HTR-8/SVneo (cell line): ENCODE results near the gene DPH1.
"Not testable (repeated sequence)": the region's sequence is repeated elsewhere in the genome, so short reads cannot be mapped to it uniquely, and the experiment has no call there.

Experiments
- DNase-seq: peaks from one replicate; pipeline ENCODE4 v3.0.0; 2011; ENCODE audit warnings: low spot score, mixed read lengths; ENCODE audit not compliant: insufficient read length
- FAIRE-seq: peaks from 2 replicates; lab custom pipeline; 2011; peaks lifted over from hg19 to GRCh38; lab: Jason Lieb, UNC

The DPH1 gene

GRCh38 chr17:2029911-2030778, at the start of gene DPH1:
DPH1 (plus strand) TSS chr17:2030153; CDS start chr17:2030170, 17 bp downstream.
- peak; percentile 93 for DNase-seq
- FAIRE-seq: peak; percentile 96

DNA sequence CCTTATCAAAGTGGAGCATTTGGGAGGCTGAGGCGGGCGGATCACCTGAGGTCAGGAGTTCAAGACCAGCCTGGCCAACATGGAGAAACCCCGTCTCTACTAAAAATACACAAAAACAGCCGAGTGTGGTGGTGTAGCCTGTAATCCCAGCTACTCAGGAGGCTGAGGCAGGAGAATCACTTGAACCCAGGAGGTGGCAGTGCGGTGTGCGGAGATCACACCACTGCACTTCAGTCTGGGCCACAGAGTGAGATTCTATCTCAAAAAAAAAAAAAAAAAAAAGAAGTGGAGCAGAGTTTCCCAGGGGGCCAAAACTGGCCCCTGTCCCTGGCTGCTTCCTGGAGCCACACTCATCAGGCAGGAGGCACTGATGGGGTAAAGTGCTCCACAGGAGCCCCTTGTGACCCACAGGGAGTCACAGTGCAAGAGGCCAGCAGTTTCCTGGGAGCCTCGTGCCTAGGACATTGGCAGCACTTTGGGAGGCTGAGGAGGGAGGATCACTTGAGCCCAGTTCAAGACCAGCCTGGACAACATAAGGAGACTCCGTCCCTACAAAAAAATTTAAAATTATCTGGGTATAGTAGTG, 49.2 kb upstream of the DPH1 start:
- FAIRE-seq: no peak
- DNase-seq: no peak

GRCh38 chr17:1982793-1983366, 47.1 kb upstream of the DPH1 start:
- not testable (repeated sequence) for FAIRE-seq, DNase-seq

DNA sequence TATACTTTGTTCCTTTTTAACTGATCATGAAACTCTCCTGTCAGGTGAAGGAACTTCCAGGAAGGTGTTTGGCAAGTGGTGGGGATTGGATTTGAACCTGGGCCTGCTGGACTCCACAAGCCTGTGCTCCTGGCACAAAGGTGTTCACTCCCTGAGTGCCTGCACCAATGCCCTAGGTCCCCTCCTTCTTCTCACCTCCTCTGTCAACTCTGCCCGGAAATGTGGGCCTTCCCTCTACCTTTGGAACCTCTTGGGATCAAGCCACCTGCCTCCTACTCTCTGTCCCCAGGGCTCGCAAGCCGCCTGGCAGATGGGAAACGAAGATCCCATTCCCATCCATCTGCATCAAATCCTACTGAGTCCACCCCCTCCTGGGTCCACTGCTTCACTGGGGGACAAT, 44.9 kb upstream of the DPH1 start:
- DNase-seq (no peak), FAIRE-seq (no peak)

GRCh38 chr17:1985686-1986085, 44.3 kb upstream of the DPH1 start:
- DNase-seq (no peak), FAIRE-seq (no peak)

GRCh38 chr17:1986783-1987451, 43.0 kb upstream of the DPH1 start:
- FAIRE-seq: no peak
- DNase-seq: no peak

DNA sequence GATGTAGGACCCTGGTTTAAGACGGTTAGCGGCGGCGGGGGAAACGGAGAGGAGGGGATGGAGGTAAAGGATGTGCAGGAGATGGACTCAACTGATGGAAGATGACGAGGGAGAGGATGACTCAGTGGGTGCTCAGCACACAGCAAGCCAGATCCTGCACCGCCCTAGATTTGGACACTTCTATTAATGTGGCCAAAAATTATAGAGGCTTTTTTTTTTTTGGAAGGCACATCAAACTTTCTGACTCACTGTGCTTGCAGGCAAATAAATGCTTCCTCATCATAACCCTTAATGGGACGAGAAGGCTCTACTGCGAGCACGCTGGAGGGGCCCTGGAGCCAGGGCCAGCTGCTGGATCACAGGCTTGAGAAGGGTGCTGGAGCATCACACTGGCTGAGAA, 40.8 kb upstream of the DPH1 start:
- DNase-seq (no peak), FAIRE-seq (peak; percentile 69)

DNA sequence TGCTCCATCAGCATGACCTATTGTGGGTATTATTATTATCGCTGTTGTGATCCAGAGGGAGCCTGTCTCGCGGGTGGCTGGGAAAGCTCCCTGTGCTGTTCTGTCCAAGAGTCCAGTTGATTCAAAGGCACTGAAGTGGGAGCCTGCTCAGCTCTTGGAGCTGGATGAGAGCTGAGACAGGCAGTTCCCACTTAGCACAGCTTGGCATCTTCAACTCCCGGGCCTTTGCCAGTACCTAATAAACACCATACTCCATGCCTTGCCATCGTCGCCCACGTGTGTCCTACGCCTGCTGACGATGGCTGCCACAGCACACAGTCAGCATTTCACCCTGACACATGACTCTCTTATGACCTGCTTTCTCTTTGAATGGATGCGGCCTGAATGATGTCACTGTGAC, 37.4 kb upstream of the DPH1 start:
- DNase-seq: no peak
- no peak for FAIRE-seq

- FAIRE-seq (no peak), DNase-seq (no peak)
Observed at GRCh38 chr17:1994707-1995106, 35.2 kb upstream of the DPH1 start.

DNA sequence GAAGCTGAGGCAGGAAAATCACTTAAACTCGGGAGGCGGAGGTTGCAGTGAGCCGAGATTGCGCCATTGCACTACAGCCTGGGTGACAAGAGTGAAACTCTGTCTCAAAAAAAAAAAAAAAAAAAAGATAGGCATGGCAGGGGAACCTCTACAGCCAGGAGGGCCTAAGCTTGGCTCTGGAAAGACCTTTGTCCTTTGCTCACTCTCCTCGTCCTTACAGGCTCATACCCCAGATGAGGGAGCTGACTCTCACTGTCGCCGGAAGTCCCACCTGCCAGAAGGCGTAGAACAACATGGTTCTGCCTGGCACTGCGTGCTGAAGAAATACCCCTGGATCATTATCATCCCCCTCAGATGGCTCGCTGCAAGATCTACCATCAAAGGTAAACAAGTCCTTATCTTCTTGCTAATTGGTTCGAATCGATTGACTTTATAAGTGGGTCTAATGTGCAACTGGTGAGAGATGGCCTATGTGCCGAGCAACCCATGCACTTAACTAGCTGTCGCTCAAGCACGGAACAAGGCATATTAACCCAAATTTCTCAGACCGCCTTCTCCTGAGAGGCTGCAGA, 34.5 kb upstream of the DPH1 start:
- FAIRE-seq (no peak), DNase-seq (no peak)

GRCh38 chr17:1995907-1996799, 33.8 kb upstream of the DPH1 start:
- DNase-seq (no peak), FAIRE-seq (no peak)

DNA sequence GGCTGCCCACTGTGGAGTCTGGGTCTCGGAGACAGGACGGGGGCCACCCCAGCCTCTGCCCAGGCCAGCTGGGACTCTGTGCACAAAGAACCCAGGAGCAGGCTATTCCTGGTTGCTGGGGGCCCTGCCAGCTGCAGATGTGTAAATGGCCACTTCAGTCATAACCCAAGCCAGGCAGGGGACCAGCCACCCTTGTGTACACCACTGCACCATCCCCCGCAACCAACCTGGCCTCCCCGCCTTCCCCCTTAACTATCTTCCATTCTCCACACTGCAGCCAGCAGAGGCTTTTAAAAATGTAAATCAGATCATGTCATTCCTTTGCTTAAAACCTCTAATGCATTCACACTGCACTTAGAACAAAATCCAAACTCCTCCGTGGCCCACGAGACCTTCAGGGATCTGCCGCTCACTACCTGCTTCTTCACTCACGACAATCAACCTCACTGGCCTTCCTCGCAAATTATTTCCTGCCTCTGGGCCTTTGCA, 33.1 kb upstream of the DPH1 start:
- FAIRE-seq: no peak
- no peak for DNase-seq

DNA sequence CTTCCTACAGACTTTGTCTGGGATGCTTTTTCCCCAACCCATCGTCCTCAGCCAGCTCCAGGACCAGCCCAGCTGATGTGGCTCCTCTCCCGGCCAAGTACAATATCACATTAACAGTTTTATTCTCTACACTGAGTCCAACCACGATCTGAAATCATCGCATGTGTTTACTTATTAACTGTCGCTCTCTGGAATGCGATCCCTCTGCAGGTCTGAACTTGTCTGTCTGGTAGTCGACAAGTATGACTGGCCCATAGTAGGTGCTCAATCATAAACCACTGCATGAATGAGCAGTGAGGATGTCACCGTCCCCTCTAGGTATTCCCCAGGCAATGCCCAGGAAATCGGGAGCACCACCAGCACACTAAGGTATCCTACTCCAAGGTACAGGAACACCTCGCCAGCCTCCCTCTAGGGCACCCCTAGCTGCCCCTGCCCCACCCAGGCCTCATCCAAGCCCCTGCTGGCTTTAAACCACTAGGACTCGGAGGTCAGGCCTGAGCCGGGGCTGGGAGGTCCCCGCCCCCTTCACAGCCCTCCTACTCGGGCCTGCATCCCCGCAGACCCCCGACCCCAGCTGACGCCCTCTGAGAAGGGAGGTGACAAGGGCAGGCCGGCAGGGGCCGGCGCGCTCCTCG, 32.5 kb upstream of the DPH1 start:
- peak; percentile 49 for DNase-seq
- FAIRE-seq: peak; percentile 99

- FAIRE-seq (no peak), DNase-seq (no peak)
Observed at GRCh38 chr17:1997927-1998742, 31.8 kb upstream of the DPH1 start.

DNA sequence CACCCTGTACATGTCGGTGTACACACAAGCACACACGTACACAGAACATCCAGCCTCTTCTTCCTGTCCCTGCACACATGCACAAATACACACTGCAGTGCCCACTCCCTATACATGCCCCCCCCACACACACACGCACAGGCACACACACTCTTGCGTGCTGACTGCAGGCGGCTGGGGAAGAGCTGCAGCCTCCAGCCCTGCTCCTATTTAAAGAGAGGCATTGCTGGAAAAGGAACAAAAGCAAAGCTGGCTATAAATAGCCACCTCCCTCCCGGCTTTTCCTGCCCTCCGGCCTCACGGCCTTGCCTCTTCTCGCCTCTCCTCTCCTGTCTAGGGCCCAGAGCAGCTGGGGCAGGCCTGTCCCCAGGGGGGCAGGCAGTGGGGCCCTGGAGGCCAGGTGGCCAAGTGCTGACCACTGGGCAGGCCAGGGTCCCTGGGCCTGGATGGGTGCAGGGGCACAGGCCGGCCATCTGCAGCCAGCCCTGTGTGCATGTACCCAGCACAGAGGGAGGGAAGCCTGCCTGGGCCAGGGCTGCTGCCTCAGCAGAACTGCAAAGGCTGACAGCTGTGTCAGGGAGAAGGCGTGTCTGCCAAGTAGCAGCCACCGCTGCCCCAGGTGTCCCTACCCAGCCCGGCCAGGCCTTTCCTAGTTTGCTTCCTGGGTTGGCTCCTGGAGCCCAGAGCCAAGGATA, 30.2 kb upstream of the DPH1 start:
- FAIRE-seq (peak; percentile 40), DNase-seq (no peak)

- FAIRE-seq (no peak), DNase-seq (no peak)
Observed at GRCh38 chr17:2002767-2003329, 27.1 kb upstream of the DPH1 start.

- no peak for FAIRE-seq
- no peak for DNase-seq
Observed at GRCh38 chr17:2003525-2003924, 26.4 kb upstream of the DPH1 start.
